ENCODE results near the gene SSPN.
"Not testable (repeated sequence)": the region's sequence is repeated elsewhere in the genome, so short reads cannot be mapped to it uniquely, and the experiment has no call there.

Gene SSPN

GRCh38 chr12:26231470-26231869 lies 36.1 kb downstream of the SSPN start:
- peak; percentile 32 for DNase-seq

GRCh38 chr12:26231921-26232320 lies 36.5 kb downstream of the SSPN start:
- DNase-seq: no peak

GRCh38 chr12:26233631-26234030 lies 38.3 kb downstream of the SSPN start:
- peak; percentile 60 for DNase-seq

GRCh38 chr12:26235465-26235864 lies 40.1 kb downstream of the SSPN start:
- DNase-seq: not testable (repeated sequence)

- peak; percentile 37 for DNase-seq
Observed at GRCh38 chr12:26238341-26239121, 43.2 kb downstream of the SSPN start.

GRCh38 chr12:26239122-26239851 lies 43.9 kb downstream of the SSPN start:
- DNase-seq: peak; percentile 16

- DNase-seq: no peak
Observed at GRCh38 chr12:26239852-26240815, 44.8 kb downstream of the SSPN start.

- DNase-seq: no peak
Observed at GRCh38 chr12:26241080-26241479, 45.7 kb downstream of the SSPN start.

- DNase-seq: no peak
Observed at GRCh38 chr12:26242683-26243082, 47.3 kb downstream of the SSPN start.

GRCh38 chr12:26244503-26244902 lies 49.1 kb downstream of the SSPN start:
- no peak for DNase-seq

GRCh38 chr12:26245175-26245942 lies 50.0 kb downstream of the SSPN start:
- DNase-seq: no peak

GRCh38 chr12:26246483-26247164 lies 51.3 kb downstream of the SSPN start:
- DNase-seq: no peak

- DNase-seq: no peak
Observed at GRCh38 chr12:26247873-26248272, 52.5 kb downstream of the SSPN start.

- DNase-seq: no peak
Observed at GRCh38 chr12:26250801-26251200, 55.4 kb downstream of the SSPN start.

- no peak for DNase-seq
Observed at GRCh38 chr12:26251600-26251999, 56.2 kb downstream of the SSPN start.

GRCh38 chr12:26252946-26253345 lies 57.6 kb downstream of the SSPN start:
- no peak for DNase-seq

- DNase-seq: no peak
Observed at GRCh38 chr12:26255893-26256645, 60.7 kb downstream of the SSPN start.

GRCh38 chr12:26264215-26264838 lies 69.0 kb downstream of the SSPN start:
- DNase-seq: no peak

- no peak for DNase-seq
Observed at GRCh38 chr12:26265606-26266005, 70.2 kb downstream of the SSPN start.

GRCh38 chr12:26266881-26267280 lies 71.5 kb downstream of the SSPN start:
- DNase-seq: no peak

Measured in eye (tissue), 1 donor.